CD14-positive monocyte (primary cell): Measurements from ENCODE around the gene KIAA1755. TPM values are rescaled to one million over a fixed set of nuclear protein-coding genes. Genes with fewer than 3 reads are reported as not detected.

Source experiments
- DNase-seq, 3 donors: peaks; one replicate each; pipeline ENCODE4 v3.0.0-alpha.2; 2011 to 2022
- H2AFZ ChIP-seq: 2 replicates; pipeline ENCODE4 v1.6.0; 2012; ENCODE audit warnings: mild to moderate bottlenecking, low read depth, low read length, inconsistent platforms; ENCODE audit not compliant: insufficient read depth, poor library complexity, severe bottlenecking
- H3K27ac ChIP-seq, 2 donors: 1 replicate in 1 of 2; 2 replicates in 1 of 2; pipeline ENCODE4 v1.5.1; 2012 to 2013; ENCODE audit warnings: low read length in 2 of 2, control low read depth in 1 of 2, inconsistent platforms in 1 of 2, low read depth in 1 of 2, mild to moderate bottlenecking in 1 of 2
- H3K27me3 ChIP-seq, 2 donors: one replicate each; pipeline versions ENCODE4 v1.6.0 to v1.6.1; 2011 to 2013; ENCODE audit warnings: low read length in 2 of 2; ENCODE audit not compliant: control insufficient read depth in 2 of 2, insufficient read depth in 2 of 2
- H3K36me3 ChIP-seq, 2 donors: replicated peaks in 1 of 2; 1 replicate in 1 of 2; 2 replicates in 1 of 2; pipeline versions ENCODE4 v1.5.1 to v1.6.1; 2012 to 2013; ENCODE audit warnings: low read length in 2 of 2, control low read depth in 1 of 2, inconsistent platforms in 1 of 2, mild to moderate bottlenecking in 1 of 2; ENCODE audit not compliant: insufficient read depth in 2 of 2, control insufficient read depth in 1 of 2
- H3K4me1 ChIP-seq, 2 donors: 1 replicate in 1 of 2; 2 replicates in 1 of 2; pipeline versions ENCODE4 v1.5.1 to v1.6.1; 2012 to 2013; ENCODE audit warnings: low read length in 2 of 2, control low read depth in 1 of 2, inconsistent platforms in 1 of 2, mild to moderate bottlenecking in 1 of 2, moderate library complexity in 1 of 2; ENCODE audit not compliant: insufficient read depth in 2 of 2, control insufficient read depth in 1 of 2
- H3K4me2 ChIP-seq: replicated peaks from 2 replicates; pipeline ENCODE3; 2012; ENCODE audit warnings: low read length, moderate library complexity, mild to moderate bottlenecking; ENCODE audit not compliant: poor library complexity, severe bottlenecking; ENCODE audit errors: extremely low read depth
- H3K4me3 ChIP-seq, 3 experiments: fragments of 200-600 bp in 1 of 3; sonication (generic) in 1 of 3; replicated peaks in 1 of 3; 1 replicate in 2 of 3; 2 replicates in 1 of 3; pipeline ENCODE4 v1.5.1; 2011 to 2013; ENCODE audit warnings: low read length in 3 of 3, mild to moderate bottlenecking in 3 of 3, control low read depth in 2 of 3, low read depth in 2 of 3, inconsistent platforms in 1 of 3, moderate library complexity in 1 of 3
- H3K79me2 ChIP-seq: 2 replicates; pipeline ENCODE4 v1.6.0; 2012; ENCODE audit warnings: mild to moderate bottlenecking, control low read depth, inconsistent platforms, low read length, moderate library complexity; ENCODE audit not compliant: insufficient read depth
- H3K9ac ChIP-seq: 2 replicates; pipeline ENCODE4 v1.6.0; 2017; ENCODE audit warnings: low read length, mild to moderate bottlenecking; ENCODE audit not compliant: insufficient read depth, poor library complexity, severe bottlenecking
- H3K9me3 ChIP-seq, 2 donors: replicated peaks in 1 of 2; 1 replicate in 1 of 2; 2 replicates in 1 of 2; pipeline versions ENCODE4 v1.5.1 to v1.6.1; 2012 to 2013; ENCODE audit warnings: low read length in 2 of 2, control low read depth in 1 of 2; ENCODE audit not compliant: control insufficient read depth in 1 of 2, insufficient read depth in 1 of 2
- H4K20me1 ChIP-seq: 2 replicates; pipeline ENCODE4 v1.6.0; 2012; ENCODE audit warnings: mild to moderate bottlenecking, low read length, control low read depth, moderate library complexity; ENCODE audit not compliant: insufficient read depth
- H3K27ac Mint-ChIP-seq, 7 donors: one replicate each; pipeline ENCODE4 v1.8.0; 2020; ENCODE audit warnings: mild to moderate bottlenecking in 7 of 7, mixed read lengths in 7 of 7, moderate library complexity in 6 of 7, inconsistent platforms in 2 of 7
- H3K27me3 Mint-ChIP-seq, 3 donors: one replicate each; pipeline ENCODE4 v1.8.0; 2021 to 2022; ENCODE audit warnings: low read depth in 3 of 3, mild to moderate bottlenecking in 3 of 3, mixed read lengths in 3 of 3, moderate library complexity in 3 of 3, inconsistent platforms in 1 of 3
- H3K36me3 Mint-ChIP-seq, 2 donors: one replicate each; pipeline ENCODE4 v1.8.0; 2020; ENCODE audit warnings: mixed read lengths in 2 of 2, inconsistent platforms in 1 of 2, mild to moderate bottlenecking in 1 of 2
- H3K4me1 Mint-ChIP-seq: one replicate; pipeline ENCODE4 v1.8.0; 2020; ENCODE audit warnings: mild to moderate bottlenecking, mixed read lengths
- H3K4me3 Mint-ChIP-seq, 2 donors: one replicate each; pipeline ENCODE4 v1.8.0; 2020; ENCODE audit warnings: mild to moderate bottlenecking in 2 of 2, mixed read lengths in 2 of 2, moderate library complexity in 1 of 2
- H3K9me3 Mint-ChIP-seq, 7 donors: one replicate each; pipeline ENCODE4 v1.8.0; 2020 to 2022; ENCODE audit warnings: mixed read lengths in 7 of 7, mild to moderate bottlenecking in 6 of 7, moderate library complexity in 6 of 7, inconsistent platforms in 2 of 7
- CTCF ChIP-seq: fragments of 200-600 bp; IDR thresholded peaks from one replicate; pipeline ENCODE4 v1.8.0; 2022; ENCODE audit warnings: antibody characterized with exemption, mild to moderate bottlenecking
- WGBS: methylation state at CpG from one replicate; pipeline ENCODE4 v1.1.5; 2013; ENCODE audit warnings: missing lambda C conversion rate; ENCODE audit not compliant: insufficient coverage; 5-methylcytosine and 5-hydroxymethylcytosine counted together
- intact Hi-C, 2 donors: fragments of 100-400 bp; cut with micrococcal nuclease; formaldehyde crosslinking; loops; one replicate each; pipeline versions ENCODE4 v1.15.0 to v1.15.1; 2023
- polyA plus RNA-seq, 3 donors: library from polyadenylated mRNA; depleted of rRNA in 1 of 3; unstranded in 2 of 3; stranded (reverse) in 1 of 3; fragments of 300-500 nt in 2 of 3; fragments of >200 nt in 1 of 3; fragmentation: Illumina TruSeq in 2 of 3; gene quantifications; 1 replicate in 2 of 3; 2 replicates in 1 of 3; pipeline ENCODE4 v1.2.3, GENCODE V29; 2012 to 2021

KIAA1755 gene
- polyA plus RNA-seq, 3 donors, result not detected

GRCh38 chr20:38187517-38187916 lies 73.0 kb downstream of the KIAA1755 start:
- no peaks in the 10 kb centered on the region for H3K27me3 ChIP-seq
- Mint-ChIP-seq H3K36me3 (no peaks in the 10 kb centered on the region), H3K4me1 (peaks cover 30% of the 10 kb centered on the region), H3K4me3 (no peak overlapping the region), H3K9me3 (peaks cover 0 to 2% (median 0%) of the 10 kb centered on the region in 7 donors), H3K27ac (peak overlapping the region in 4 of 7 donors; percentile 39 to 59 (median 45)), H3K27me3 (peaks cover 4 to 8% (median 7%) of the 10 kb centered on the region in 3 donors)
- H3K36me3 ChIP-seq, result no peaks in the 10 kb centered on the region
- intact Hi-C loops, result no loop called here
- no peak overlapping the region for H2AFZ ChIP-seq
- 50% methylated on average over 3 of the region's 5 CpGs for WGBS
- H3K9ac ChIP-seq, result no peak overlapping the region
- no peak overlapping the region for H3K4me3 ChIP-seq
- no peak for TF ChIP-seq CTCF
- H3K79me2 ChIP-seq, result no peaks in the 10 kb centered on the region
- H3K4me1 ChIP-seq, result peaks cover 13 to 25% of the 10 kb centered on the region in 2 donors
- H4K20me1 ChIP-seq, result no peaks in the 10 kb centered on the region
- H3K9me3 ChIP-seq, result no peaks in the 10 kb centered on the region
- H3K4me2 ChIP-seq, result no peak overlapping the region
- no peak for DNase-seq
- H3K27ac ChIP-seq, result no peak overlapping the region

- peak overlapping the region in 1 of 7 donors; percentile 14 for H3K27ac Mint-ChIP-seq
- 50% methylated on average over 1 of the region's 5 CpGs for WGBS
- peaks cover 4 to 8% (median 7%) of the 10 kb centered on the region in 3 donors for H3K27me3 Mint-ChIP-seq
- no peaks in the 10 kb centered on the region for H4K20me1 ChIP-seq
- H3K4me1 Mint-ChIP-seq, result peaks cover 28% of the 10 kb centered on the region
- no peak overlapping the region for H3K27ac ChIP-seq
- no peak for DNase-seq
- H3K4me1 ChIP-seq, result peaks cover 13 to 29% of the 10 kb centered on the region in 2 donors
- no peak for TF ChIP-seq CTCF
- no peaks in the 10 kb centered on the region for H3K79me2 ChIP-seq
- no peak overlapping the region for H2AFZ ChIP-seq
- no peak overlapping the region for H3K4me3 Mint-ChIP-seq
- no peaks in the 10 kb centered on the region for H3K36me3 Mint-ChIP-seq
- H3K4me3 ChIP-seq, result no peak overlapping the region
- no peaks in the 10 kb centered on the region for H3K9me3 ChIP-seq
- peaks cover 0 to 3% (median 0%) of the 10 kb centered on the region in 7 donors for H3K9me3 Mint-ChIP-seq
- intact Hi-C loops, result no loop called here
- H3K4me2 ChIP-seq, result no peak overlapping the region
- no peaks in the 10 kb centered on the region for H3K36me3 ChIP-seq
- no peaks in the 10 kb centered on the region for H3K27me3 ChIP-seq
- no peak overlapping the region for H3K9ac ChIP-seq
Measured at GRCh38 chr20:38186788-38187221, 73.7 kb downstream of the KIAA1755 start.
